Lung (tissue), 12 donors: ENCODE data around the gene ADAMTS4. TPM values are rescaled to one million over a fixed set of nuclear protein-coding genes. Genes with fewer than 3 reads are reported as not detected.

Source experiments
- ATAC-seq: fragments of 200-7000 bp; cut with Tn5 transposase; one replicate; pipeline ENCODE4 v1.9.1; 2020; ENCODE audit warnings: moderate number of reproducible peaks; ENCODE audit not compliant: insufficient read depth, low FRiP score
- DNase-seq, 3 donors: peaks; one replicate each; pipeline ENCODE4 v3.0.0-alpha.2; 2013 to 2017
- H3K27ac ChIP-seq, 2 donors: one replicate each; pipeline ENCODE4 v1.5.1; 2013; ENCODE audit warnings: mild to moderate bottlenecking in 2 of 2, moderate library complexity in 2 of 2, control low read depth in 1 of 2, inconsistent platforms in 1 of 2, low read depth in 1 of 2, low read length in 1 of 2
- H3K27me3 ChIP-seq, 3 donors: one replicate each; pipeline ENCODE4 v1.5.1; 2013; ENCODE audit warnings: low read length in 2 of 3; ENCODE audit not compliant: control insufficient read depth in 3 of 3, insufficient read depth in 3 of 3
- H3K36me3 ChIP-seq, 4 donors: one replicate each; pipeline ENCODE4 v1.5.1; 2013; ENCODE audit warnings: low read length in 4 of 4, mild to moderate bottlenecking in 1 of 4, moderate library complexity in 1 of 4; ENCODE audit not compliant: control insufficient read depth in 4 of 4, insufficient read depth in 4 of 4
- H3K4me1 ChIP-seq, 5 donors: one replicate each; pipeline ENCODE4 v1.5.1; 2013; ENCODE audit warnings: low read length in 5 of 5, mild to moderate bottlenecking in 2 of 5, moderate library complexity in 1 of 5; ENCODE audit not compliant: control insufficient read depth in 5 of 5, insufficient read depth in 5 of 5
- H3K4me3 ChIP-seq: one replicate; pipeline ENCODE4 v1.5.1; 2013; ENCODE audit warnings: mild to moderate bottlenecking, control low read depth, moderate library complexity
- H3K9ac ChIP-seq, 2 donors: one replicate each; pipeline ENCODE4 v1.5.1; 2013; ENCODE audit warnings: low read length in 2 of 2, control low read depth in 1 of 2; ENCODE audit not compliant: insufficient read depth in 1 of 2
- H3K9me3 ChIP-seq, 4 donors: one replicate each; pipeline ENCODE4 v1.5.1; 2013; ENCODE audit warnings: low read length in 3 of 4, mild to moderate bottlenecking in 1 of 4, moderate library complexity in 1 of 4; ENCODE audit not compliant: control insufficient read depth in 4 of 4, insufficient read depth in 3 of 4
- WGBS, 2 donors: extraction: QIAGEN DNeasy Blood & Tissue Kit; methylation state at CpG; one replicate each; pipeline ENCODE4 v1.1.7; 2013; 5-methylcytosine and 5-hydroxymethylcytosine counted together
- polyA plus RNA-seq, 2 donors: library from polyadenylated mRNA; stranded (reverse); fragments of 200-250 nt; gene quantifications; one replicate each; pipeline ENCODE4 v1.2.1, GENCODE V29; 2013
- total RNA-seq, 2 donors: library from RNA; depleted of rRNA in 1 of 2; stranded (reverse); fragments of >200 nt in 1 of 2; gene quantifications; one replicate each; pipeline ENCODE4 v1.2.1, GENCODE V29; 2014 to 2021
- TF ChIP-seq, protein P1 (sequence below): IDR thresholded peaks from 2 replicates; pipeline ENCODE4 v1.5.1; 2012; ENCODE audit warnings: mild to moderate bottlenecking; ENCODE audit errors: control extremely low read depth, extremely low read depth
- donor health status: control.
- donor health status: control.
- donor health status: Bipolar disorder and iron deficiency.
- donor health status: healthy.
- donor health status: DM: yes; HTN: yes; CAD: no.

Gene ADAMTS4
- total and polyA plus RNA-seq, 4 donors, result 2.3 to 22.3 (median 13.0) TPM

GRCh38 chr1:161198194-161198896, 509 bp downstream of the ADAMTS4 start:
- Histone ChIP-seq H3K9ac (peak overlapping the region; percentile 21 to 73), H3K4me3 (peak overlapping the region; percentile 15), H3K27ac (peak overlapping the region; percentile 37 to 38), H3K9me3 (no peaks in the 10 kb centered on the region), H3K27me3 (no peaks in the 10 kb centered on the region), H3K4me1 (peaks cover 0 to 65% (median 37%) of the 10 kb centered on the region in 5 donors), H3K36me3 (peaks cover 0 to 5% (median under 1%) of the 10 kb centered on the region in 4 donors)
- TF ChIP-seq, protein P1, sequence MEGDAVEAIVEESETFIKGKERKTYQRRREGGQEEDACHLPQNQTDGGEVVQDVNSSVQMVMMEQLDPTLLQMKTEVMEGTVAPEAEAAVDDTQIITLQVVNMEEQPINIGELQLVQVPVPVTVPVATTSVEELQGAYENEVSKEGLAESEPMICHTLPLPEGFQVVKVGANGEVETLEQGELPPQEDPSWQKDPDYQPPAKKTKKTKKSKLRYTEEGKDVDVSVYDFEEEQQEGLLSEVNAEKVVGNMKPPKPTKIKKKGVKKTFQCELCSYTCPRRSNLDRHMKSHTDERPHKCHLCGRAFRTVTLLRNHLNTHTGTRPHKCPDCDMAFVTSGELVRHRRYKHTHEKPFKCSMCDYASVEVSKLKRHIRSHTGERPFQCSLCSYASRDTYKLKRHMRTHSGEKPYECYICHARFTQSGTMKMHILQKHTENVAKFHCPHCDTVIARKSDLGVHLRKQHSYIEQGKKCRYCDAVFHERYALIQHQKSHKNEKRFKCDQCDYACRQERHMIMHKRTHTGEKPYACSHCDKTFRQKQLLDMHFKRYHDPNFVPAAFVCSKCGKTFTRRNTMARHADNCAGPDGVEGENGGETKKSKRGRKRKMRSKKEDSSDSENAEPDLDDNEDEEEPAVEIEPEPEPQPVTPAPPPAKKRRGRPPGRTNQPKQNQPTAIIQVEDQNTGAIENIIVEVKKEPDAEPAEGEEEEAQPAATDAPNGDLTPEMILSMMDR, result no peak
- no peak for ATAC-seq
- DNase-seq, result peak; percentile 63 to 75 (median 69)
- WGBS, 2 donors, result 47 to 59% methylated on average over 20 of the region's 20 CpGs

GRCh38 chr1:161197560-161198193, 1.2 kb downstream of the ADAMTS4 start:
- H3K27me3 ChIP-seq, result no peaks in the 10 kb centered on the region
- H3K9ac ChIP-seq, result peak overlapping the region; percentile 21 to 34
- TF ChIP-seq, protein P1, result no peak
- peak overlapping the region in 1 of 2 donors; percentile 38 for H3K27ac ChIP-seq
- H3K36me3 ChIP-seq, result peaks cover 0 to 3% (median 0%) of the 10 kb centered on the region in 4 donors
- no peak for ATAC-seq
- H3K4me1 ChIP-seq, result peaks cover 0 to 58% (median 37%) of the 10 kb centered on the region in 5 donors
- DNase-seq, result no peak
- WGBS, 2 donors, result 82 to 86% methylated on average over 11 of the region's 11 CpGs
- no peaks in the 10 kb centered on the region for H3K9me3 ChIP-seq
- peak overlapping the region; percentile 7 for H3K4me3 ChIP-seq

GRCh38 chr1:161196521-161197451, 2.1 kb downstream of the ADAMTS4 start:
- Histone ChIP-seq H3K27me3 (no peaks in the 10 kb centered on the region), H3K4me3 (peak overlapping the region; percentile 7), H3K27ac (no peak overlapping the region), H3K36me3 (peaks cover 0 to 3% (median 0%) of the 10 kb centered on the region in 4 donors), H3K9me3 (no peaks in the 10 kb centered on the region), H3K9ac (peak overlapping the region in 1 of 2 donors; percentile 34), H3K4me1 (peaks cover 0 to 56% (median 37%) of the 10 kb centered on the region in 5 donors)
- ATAC-seq, result no peak
- DNase-seq, result peak; percentile 62 to 81 (median 74)
- WGBS, 2 donors, result 83 to 92% methylated on average over 27 of the region's 27 CpGs
- TF ChIP-seq, protein P1, result no peak
